Esophagus muscularis mucosa (tissue), 4 donors: Measurements from ENCODE around the gene WDR75. TPM values are rescaled to one million over a fixed set of nuclear protein-coding genes. Genes with fewer than 3 reads are reported as not detected.

Experiments used
- DNase-seq: peaks from one replicate; pipeline ENCODE4 v3.0.0-alpha.2; 2017; ENCODE audit errors: extremely low spot score
- H3K27ac ChIP-seq, 4 donors: fragments of 200-600 bp; sonication (generic); replicated peaks in 1 of 4; 1 replicate in 3 of 4; 2 replicates in 1 of 4; pipeline ENCODE4 v1.5.1; 2016 to 2019; ENCODE audit warnings: mild to moderate bottlenecking in 1 of 4
- H3K27me3 ChIP-seq, 4 donors: fragments of 200-600 bp; sonication (generic); one replicate each; pipeline versions ENCODE4 v1.5.1 to v1.6.0; 2016 to 2019
- H3K36me3 ChIP-seq, 4 donors: fragments of 200-600 bp; sonication (generic); one replicate each; pipeline ENCODE4 v1.5.1; 2016 to 2019
- H3K4me1 ChIP-seq, 4 donors: fragments of 200-600 bp; sonication (generic); one replicate each; pipeline ENCODE4 v1.5.1; 2016 to 2019
- H3K4me3 ChIP-seq, 4 donors: fragments of 200-600 bp; sonication (generic); 1 replicate in 2 of 4; 2 replicates in 2 of 4; pipeline ENCODE4 v1.5.1; 2016 to 2019; ENCODE audit warnings: mild to moderate bottlenecking in 4 of 4, moderate library complexity in 1 of 4
- H3K9me3 ChIP-seq, 4 donors: fragments of 200-600 bp; sonication (generic); 1 replicate in 3 of 4; 2 replicates in 1 of 4; pipeline ENCODE4 v1.5.1; 2016 to 2019
- EP300 ChIP-seq: sonication (generic); formaldehyde crosslinking; IDR thresholded peaks from one replicate; pipeline ENCODE4 v1.6.1; 2017; ENCODE audit warnings: antibody characterized with exemption
- POLR2A ChIP-seq: fragments of 450-650 bp; IDR thresholded peaks from one replicate; pipeline ENCODE4 v1.6.1; 2017; ENCODE audit warnings: antibody characterized with exemption, moderate library complexity, mild to moderate bottlenecking, low read depth
- POLR2AphosphoS5 ChIP-seq, 2 donors: sonication (generic); formaldehyde crosslinking; IDR thresholded peaks; one replicate each; pipeline ENCODE4 v1.6.1; 2017; ENCODE audit warnings: antibody characterized with exemption in 2 of 2
- WGBS: methylation state at CpG from one replicate; pipeline ENCODE4 v1.1.5; 2018; 5-methylcytosine and 5-hydroxymethylcytosine counted together
- intact Hi-C: fragments of 100-400 bp; cut with DNase I; formaldehyde crosslinking; loops from one replicate; pipeline ENCODE4 v1.15.1; 2023
- total RNA-seq, 4 donors: library from RNA; depleted of rRNA; stranded (reverse); fragments of >200 nt; gene quantifications; one replicate each; pipeline versions ENCODE4 v1.1.0 to v1.2.1, GENCODE V29; 2016
- TF ChIP-seq, protein P1 (sequence below), 3 experiments: fragments of 200-600 bp in 2 of 3; fragments of 450-650 bp in 1 of 3; sonication (generic) in 2 of 3; IDR thresholded peaks; one replicate each; pipeline ENCODE4 v1.5.1; 2017 to 2019; ENCODE audit warnings: antibody characterized with exemption in 3 of 3, mild to moderate bottlenecking in 2 of 3, moderate library complexity in 1 of 3

The WDR75 gene
- total RNA-seq, 4 donors from 2014 or later, result 18.7 to 35.3 (median 24.7) TPM

DNA sequence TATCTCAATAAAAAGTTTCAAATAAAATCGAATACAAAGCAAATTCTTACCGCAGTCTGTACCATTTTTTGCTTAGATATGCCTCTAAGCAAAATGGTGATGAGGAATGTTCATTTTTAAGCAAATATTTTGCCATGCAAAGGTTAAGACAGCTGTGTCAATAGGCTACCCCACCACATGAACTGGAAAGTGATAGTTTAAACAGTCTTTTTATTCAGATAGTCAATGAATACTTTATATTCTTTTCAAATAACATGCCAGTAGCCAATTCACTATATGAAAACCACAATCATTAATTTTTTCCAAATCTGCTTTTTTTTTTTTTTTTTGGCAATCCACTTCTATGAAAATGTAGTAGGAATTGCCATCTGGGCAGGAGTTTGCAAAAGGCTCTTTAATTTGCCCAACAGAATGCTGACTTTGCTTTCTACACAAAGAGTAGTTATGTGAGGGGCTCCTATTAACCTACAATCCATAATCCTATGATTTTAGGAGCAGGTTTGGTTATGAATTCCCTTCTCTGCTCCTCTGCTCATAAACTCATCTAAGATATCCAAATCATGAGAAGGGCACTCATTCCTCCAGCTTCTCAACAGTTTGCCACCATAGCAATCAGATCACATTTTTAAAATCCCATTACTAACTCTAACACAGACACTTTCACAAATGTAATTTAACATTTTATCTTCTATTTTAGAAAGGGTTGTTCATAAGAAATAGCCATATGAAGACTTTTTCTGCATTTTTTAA lies 70.1 kb downstream of the WDR75 start:
- 82% methylated on average over 2 of the region's 2 CpGs for WGBS
- Histone ChIP-seq H3K9me3 (no peaks in the 10 kb centered on the region), H3K27ac (no peak overlapping the region), H3K4me3 (no peak overlapping the region), H3K36me3 (no peaks in the 10 kb centered on the region), H3K27me3 (no peaks in the 10 kb centered on the region), H3K4me1 (peaks cover 0 to 19% (median 2%) of the 10 kb centered on the region in 4 donors)
- DNase-seq, result no peak
- TF ChIP-seq EP300 (no peak), POLR2A (no peak), POLR2AphosphoS5 (IDR thresholded peaks at IDR 0.05) (no peak)
- TF ChIP-seq, protein P1, sequence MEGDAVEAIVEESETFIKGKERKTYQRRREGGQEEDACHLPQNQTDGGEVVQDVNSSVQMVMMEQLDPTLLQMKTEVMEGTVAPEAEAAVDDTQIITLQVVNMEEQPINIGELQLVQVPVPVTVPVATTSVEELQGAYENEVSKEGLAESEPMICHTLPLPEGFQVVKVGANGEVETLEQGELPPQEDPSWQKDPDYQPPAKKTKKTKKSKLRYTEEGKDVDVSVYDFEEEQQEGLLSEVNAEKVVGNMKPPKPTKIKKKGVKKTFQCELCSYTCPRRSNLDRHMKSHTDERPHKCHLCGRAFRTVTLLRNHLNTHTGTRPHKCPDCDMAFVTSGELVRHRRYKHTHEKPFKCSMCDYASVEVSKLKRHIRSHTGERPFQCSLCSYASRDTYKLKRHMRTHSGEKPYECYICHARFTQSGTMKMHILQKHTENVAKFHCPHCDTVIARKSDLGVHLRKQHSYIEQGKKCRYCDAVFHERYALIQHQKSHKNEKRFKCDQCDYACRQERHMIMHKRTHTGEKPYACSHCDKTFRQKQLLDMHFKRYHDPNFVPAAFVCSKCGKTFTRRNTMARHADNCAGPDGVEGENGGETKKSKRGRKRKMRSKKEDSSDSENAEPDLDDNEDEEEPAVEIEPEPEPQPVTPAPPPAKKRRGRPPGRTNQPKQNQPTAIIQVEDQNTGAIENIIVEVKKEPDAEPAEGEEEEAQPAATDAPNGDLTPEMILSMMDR (IDR thresholded peaks at IDR 0.05), result no peak
- intact Hi-C loops, result no loop called here

DNA sequence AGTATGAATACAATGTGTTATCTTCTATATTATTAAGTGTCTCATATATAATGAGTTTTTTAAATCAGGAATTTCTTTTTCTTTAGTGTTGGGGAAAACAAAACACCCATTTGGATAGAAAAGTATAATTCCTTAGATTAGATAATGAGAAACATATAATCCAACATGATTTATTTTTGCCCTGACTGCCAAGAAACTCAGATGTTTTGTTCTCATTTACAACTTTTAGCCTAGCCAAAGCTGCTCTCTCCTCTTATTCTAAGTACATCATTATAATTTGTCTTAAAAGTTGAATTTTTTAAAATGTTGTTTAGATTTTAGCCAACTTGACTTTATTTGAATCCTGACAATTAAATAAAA lies 70.7 kb downstream of the WDR75 start:
- no peak for DNase-seq
- no peaks in the 10 kb centered on the region for H3K27me3 ChIP-seq
- H3K27ac ChIP-seq, result no peak overlapping the region
- H3K36me3 ChIP-seq, result no peaks in the 10 kb centered on the region
- no peaks in the 10 kb centered on the region for H3K9me3 ChIP-seq
- H3K4me3 ChIP-seq, result no peak overlapping the region
- peaks cover 0 to 19% (median 2%) of the 10 kb centered on the region in 4 donors for H3K4me1 ChIP-seq
- TF ChIP-seq POLR2A (no peak), POLR2AphosphoS5 (IDR thresholded peaks at IDR 0.05) (no peak), EP300 (no peak)
- TF ChIP-seq, protein P1 (IDR thresholded peaks at IDR 0.05), result no peak
- intact Hi-C loops, result no loop called here

DNA sequence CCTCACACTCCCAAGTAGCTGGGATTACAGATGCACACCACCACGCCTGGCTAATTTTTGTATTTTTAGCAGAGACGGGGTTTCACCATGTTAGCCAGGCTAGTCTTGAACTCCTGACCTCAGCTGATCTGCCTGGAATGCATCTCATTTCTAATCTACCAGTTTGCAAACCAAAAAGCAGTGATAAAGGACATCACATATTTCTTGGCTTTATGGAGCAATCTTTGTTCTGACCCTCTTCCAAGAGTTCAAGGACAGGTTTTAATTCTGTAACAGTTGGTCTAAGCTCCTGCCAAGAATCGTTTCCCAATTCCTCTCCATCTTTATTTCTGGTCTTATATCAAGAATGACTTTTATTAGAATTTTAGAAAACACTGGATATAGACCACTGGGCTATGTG lies 71.6 kb downstream of the WDR75 start:
- no peaks in the 10 kb centered on the region for H3K27me3 ChIP-seq
- H3K4me3 ChIP-seq, result no peak overlapping the region
- peaks cover 0 to 19% (median 2%) of the 10 kb centered on the region in 4 donors for H3K4me1 ChIP-seq
- no peaks in the 10 kb centered on the region for H3K9me3 ChIP-seq
- intact Hi-C loops, result no loop called here
- H3K27ac ChIP-seq, result no peak overlapping the region
- DNase-seq, result no peak
- WGBS, result 82% methylated on average over 3 of the region's 3 CpGs
- TF ChIP-seq POLR2A, result no peak
- TF ChIP-seq, protein P1 (IDR thresholded peaks at IDR 0.05), result no peak
- no peak for TF ChIP-seq EP300
- TF ChIP-seq POLR2AphosphoS5 (IDR thresholded peaks at IDR 0.05), result no peak
- H3K36me3 ChIP-seq, result no peaks in the 10 kb centered on the region

DNA sequence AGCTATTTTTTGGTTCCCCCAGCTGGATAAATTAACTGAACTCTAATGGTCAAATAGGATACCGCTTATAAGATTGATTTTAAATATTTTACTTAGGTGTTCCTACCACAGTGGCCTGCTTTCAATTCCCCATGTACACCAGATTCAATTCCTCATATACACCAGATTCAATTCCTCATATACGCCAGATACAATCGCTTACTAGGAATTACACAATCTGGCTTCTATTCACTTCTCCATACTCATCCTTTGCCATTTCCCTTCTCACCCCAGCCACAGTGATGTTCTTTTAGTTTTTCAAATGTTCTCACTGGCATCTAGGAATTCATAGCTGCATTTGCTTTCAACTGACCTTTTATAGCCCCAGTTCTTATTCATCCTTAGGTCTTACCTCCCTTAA lies 72.8 kb downstream of the WDR75 start:
- H3K36me3 ChIP-seq, result no peaks in the 10 kb centered on the region
- intact Hi-C loops, result no loop called here
- no peak overlapping the region for H3K4me3 ChIP-seq
- H3K9me3 ChIP-seq, result no peaks in the 10 kb centered on the region
- H3K27ac ChIP-seq, result no peak overlapping the region
- WGBS, result 81% methylated on average over 3 of the region's 3 CpGs
- H3K27me3 ChIP-seq, result no peaks in the 10 kb centered on the region
- no peak for DNase-seq
- H3K4me1 ChIP-seq, result peaks cover 0 to 19% (median 2%) of the 10 kb centered on the region in 4 donors
- TF ChIP-seq, protein P1 (IDR thresholded peaks at IDR 0.05), result no peak
- TF ChIP-seq EP300, result no peak
- TF ChIP-seq POLR2A, result no peak
- no peak for TF ChIP-seq POLR2AphosphoS5 (IDR thresholded peaks at IDR 0.05)

DNA sequence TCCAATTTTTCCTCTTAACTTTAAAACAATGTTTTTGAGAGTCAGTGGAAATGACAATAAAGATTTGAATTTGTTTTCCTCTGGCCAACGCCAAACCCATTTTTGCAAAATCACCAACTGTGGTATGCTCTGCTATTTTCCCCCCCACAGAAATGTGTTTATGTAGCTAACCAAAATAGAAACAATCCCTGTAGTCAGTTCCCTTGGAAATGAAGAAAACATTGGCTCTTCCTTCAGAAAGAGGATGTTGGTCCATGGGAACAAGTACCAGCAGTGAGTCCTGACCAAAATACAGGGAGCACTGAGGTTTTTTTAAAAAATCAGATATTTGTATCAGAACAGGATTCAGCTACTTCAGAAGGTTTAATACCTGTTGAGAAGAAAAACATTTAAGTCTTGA lies 74.0 kb downstream of the WDR75 start:
- Histone ChIP-seq H3K4me3 (no peak overlapping the region), H3K27ac (no peak overlapping the region), H3K36me3 (no peaks in the 10 kb centered on the region), H3K9me3 (no peaks in the 10 kb centered on the region), H3K4me1 (peaks cover 0 to 19% (median 2%) of the 10 kb centered on the region in 4 donors), H3K27me3 (no peaks in the 10 kb centered on the region)
- 32% methylated on average over 1 of the region's 1 CpG for WGBS
- TF ChIP-seq, protein P1 (IDR thresholded peaks at IDR 0.05), result no peak
- TF ChIP-seq POLR2AphosphoS5 (IDR thresholded peaks at IDR 0.05), result no peak
- no peak for TF ChIP-seq POLR2A
- no peak for TF ChIP-seq EP300
- intact Hi-C loops, result no loop called here
- no peak for DNase-seq
